GM21526 (cell line): ENCODE measurements around the gene PRLR.
"Not testable (repeated sequence)": the region's sequence is repeated elsewhere in the genome, so short reads cannot be mapped to it uniquely, and the experiment has no call there.

Source experiments
- ATAC-seq: cut with Tn5 transposase; IDR thresholded peaks from one replicate; pipeline ENCODE4 v1.9.1; 2021; ENCODE audit warnings: moderate library complexity; ENCODE audit not compliant: unreplicated experiment, low FRiP score

The PRLR gene

DNA sequence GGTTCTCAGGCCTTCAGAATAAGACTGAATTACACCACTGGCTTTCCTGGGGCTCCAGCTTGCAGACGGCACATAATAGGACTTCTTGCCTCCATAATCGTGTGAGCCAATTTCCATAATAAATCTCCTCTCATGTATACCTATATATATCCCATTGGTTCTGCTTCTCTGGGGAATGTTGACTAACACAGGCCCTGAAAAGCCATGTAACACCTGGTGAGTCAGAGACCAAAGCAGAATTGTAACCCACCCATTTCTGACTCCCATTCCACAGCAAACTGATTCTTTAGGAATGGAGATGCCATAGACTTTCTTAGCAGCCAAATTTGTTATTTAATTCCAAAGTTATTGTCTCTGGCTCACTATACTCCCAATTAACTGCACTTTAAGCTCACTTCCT is 97.1 kb downstream of the PRLR start:
- ATAC-seq = no peak

GRCh38 chr5:35131723-35132122 is 98.6 kb downstream of the PRLR start:
- no peak for ATAC-seq

GRCh38 chr5:35129921-35130485 is 100.3 kb downstream of the PRLR start:
- ATAC-seq = no peak

GRCh38 chr5:35129276-35129675 is 101.0 kb downstream of the PRLR start:
- ATAC-seq = no peak

DNA sequence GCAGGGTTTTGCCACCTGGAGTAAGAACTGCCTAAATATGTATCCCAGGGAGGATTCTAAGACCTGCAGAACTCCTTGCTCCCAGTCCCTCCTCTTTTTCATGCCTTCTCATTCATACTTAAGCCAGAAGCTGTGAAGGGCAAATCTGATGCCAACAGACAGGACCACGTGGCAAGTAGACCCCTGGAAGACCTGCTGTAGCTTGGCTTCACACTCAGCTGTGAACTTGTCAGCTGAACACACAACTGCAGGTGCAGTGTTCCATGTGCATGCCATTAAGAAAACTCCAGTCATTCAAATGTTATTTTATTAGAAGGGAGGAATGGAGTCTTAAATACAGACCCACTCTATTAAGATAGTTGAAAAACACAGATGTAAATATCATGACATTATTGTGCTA is 103.3 kb downstream of the PRLR start:
- ATAC-seq = no peak

- ATAC-seq = no peak
Measured at GRCh38 chr5:35125746-35126145, 104.5 kb downstream of the PRLR start.

DNA sequence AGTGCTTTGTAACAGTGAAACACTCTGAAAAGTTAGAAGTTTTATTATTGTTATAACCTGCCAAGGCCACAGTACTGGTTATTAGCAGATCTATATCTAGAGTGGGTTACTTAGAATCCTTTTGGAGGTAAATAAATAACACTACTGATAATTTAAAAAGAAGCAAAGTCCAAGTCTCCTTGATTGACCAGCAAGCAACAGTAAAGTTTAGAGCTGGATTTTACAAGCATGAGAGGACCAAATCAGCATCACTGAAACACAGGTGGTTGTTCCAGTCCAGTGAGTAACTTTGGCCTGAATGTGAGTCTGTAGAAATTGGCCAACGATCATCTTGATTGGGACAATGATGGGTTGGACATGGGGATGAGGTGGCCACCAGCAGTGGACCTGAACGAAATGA is 105.4 kb downstream of the PRLR start:
- ATAC-seq = no peak

DNA sequence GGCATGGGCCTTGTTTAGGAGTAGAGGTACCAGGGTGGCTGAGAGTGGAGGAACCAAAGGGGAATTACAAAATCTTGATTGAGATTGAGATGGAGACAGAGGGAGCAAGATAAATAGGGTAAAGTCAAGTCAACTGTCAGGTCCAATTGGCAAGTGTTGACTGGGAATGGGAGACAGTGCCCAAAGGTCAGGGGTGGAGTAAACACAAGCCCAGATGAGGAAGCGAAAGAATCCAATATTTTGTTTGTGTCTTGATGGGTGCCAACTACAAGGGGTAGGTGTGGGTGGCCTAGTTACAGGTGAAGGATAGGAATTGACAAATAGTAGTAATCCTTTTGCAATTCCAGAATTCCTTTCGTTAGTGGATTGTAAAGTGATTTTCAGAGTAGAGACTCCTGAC is 107.5 kb downstream of the PRLR start:
- no peak for ATAC-seq

GRCh38 chr5:35120715-35121114 is 109.6 kb downstream of the PRLR start:
- no peak for ATAC-seq

DNA sequence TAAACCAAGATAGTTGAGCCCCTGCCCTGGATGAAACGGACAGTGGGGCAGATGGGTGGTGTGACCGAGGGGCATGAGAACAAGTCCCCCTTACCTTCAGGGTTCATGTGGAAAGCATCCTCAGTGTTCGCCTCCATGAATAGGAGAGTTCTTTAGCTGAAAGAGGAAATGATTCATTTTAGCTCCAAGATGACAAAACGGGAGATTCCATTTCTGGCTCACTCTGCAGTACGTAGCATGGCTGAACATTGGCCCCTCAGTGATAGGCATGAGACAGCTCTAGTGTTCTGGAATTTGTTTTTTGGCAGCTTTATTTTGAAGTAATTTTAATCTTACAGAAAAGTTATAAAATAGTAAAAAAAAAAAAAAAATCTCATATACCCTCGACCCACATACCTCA is 112.3 kb downstream of the PRLR start:
- ATAC-seq = no peak

DNA sequence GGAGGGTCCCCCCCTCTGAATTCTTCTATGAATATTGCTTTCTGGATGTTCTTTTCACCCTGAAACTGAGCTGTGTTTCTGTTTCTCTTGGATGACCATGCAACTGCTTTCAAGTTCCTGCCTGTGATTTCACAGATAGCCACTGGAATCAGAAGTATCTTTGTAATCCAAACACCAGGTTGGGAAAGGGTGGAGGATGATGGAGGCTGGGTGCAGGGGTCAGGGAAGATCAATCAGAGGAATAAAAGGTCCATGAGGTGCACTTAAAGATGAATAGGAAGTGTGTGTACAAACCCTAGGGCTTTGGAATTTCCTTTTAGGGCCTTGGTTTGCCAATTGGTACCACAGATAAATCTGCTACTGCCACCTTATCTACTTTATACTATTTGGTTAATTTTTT is 114.4 kb downstream of the PRLR start:
- no peak for ATAC-seq

- no peak for ATAC-seq
Measured at GRCh38 chr5:35114698-35115097, 115.6 kb downstream of the PRLR start.

DNA sequence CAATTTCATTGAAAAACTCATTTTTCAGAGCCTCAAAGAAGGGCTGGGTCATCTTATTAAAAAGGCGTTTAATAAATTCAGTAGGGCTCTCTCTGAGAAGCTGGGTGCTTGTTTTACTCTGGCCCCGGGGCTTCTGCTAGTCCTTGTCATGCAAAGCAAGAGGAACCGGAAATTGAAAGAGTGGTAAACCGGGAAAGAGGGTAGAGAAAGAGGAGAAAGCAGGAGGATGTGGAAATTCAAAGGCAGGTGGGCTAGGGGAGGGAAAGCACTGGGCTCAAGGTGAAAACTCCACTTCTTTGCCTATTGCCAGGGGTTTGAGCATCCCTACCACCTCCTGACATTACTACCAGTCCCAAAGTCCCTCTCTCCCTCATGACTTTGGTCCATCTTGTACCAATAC is 118.0 kb downstream of the PRLR start:
- ATAC-seq = no peak

- not testable (repeated sequence) for ATAC-seq
Measured at GRCh38 chr5:35104550-35104949, 125.7 kb downstream of the PRLR start.

DNA sequence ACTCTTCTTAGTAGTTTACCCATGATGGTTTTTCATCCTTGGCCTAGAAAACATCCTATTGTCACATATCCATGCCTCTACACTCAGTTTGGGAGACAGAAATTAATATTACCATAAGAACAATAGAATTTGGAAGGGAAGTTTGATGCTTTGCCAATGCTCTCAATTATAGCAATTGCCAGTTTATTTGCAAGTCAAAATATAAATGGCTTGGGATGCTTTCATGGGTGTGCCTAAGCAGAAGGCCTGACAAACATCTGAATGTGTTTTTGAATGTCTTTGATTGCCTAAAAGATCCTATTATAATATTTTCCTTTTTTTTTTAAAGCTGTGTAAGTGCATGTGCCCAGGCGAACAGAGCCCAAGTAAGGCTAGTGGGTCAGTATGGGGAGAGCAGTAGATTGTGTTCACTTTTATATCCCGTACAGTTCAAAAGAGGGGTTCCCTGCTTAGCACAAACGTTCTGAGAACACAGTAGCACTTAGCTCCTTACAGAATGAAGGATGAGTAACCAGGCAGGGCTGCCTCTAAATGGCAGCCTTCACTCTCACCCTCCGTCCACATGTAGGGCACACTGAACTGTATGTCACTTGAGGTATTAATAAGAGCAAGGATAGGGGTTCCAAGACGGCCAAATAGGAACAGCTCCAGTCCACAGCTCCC is 126.5 kb downstream of the PRLR start:
- ATAC-seq = no peak

- ATAC-seq = not testable (repeated sequence)
Measured at GRCh38 chr5:35101720-35102119, 128.6 kb downstream of the PRLR start.

DNA sequence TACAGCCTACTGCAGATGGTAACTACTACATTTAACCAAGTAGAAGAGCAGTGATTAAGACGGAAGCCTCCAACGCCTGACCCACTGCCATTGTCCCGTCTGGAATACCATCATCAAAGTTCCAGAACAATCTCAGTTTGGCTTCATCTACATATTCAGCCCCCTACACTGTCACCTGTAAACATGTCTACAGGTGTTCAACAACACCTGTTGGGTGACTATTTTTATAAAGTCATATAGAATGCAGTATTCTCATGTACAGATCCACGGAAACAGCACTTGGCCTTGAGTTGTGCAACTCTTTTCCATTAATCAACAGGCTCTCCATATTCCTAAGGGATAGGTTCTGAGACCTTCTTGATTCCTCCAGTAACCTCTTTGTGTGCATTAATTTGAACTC is 129.3 kb downstream of the PRLR start:
- ATAC-seq = no peak

DNA sequence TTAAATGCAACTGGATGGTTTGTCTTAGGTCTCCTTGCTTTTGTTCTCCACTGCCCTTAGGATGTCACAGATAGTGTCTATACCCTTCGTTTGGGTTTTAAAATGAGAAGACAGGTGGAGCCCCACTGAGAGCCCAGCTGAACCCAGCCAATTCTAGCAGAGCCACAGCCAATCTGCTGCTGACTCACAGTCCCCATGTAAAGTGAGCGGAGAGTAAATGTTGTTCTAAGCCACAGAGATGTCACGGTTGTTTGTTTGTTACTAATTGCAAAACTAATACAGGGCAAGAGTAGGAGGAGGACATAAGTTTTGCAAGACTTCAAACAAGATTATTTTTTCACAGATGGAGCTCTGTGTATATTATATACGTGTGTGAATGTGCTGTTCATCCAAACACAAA is 132.1 kb downstream of the PRLR start:
- ATAC-seq = no peak

GRCh38 chr5:35096932-35097331 is 133.4 kb downstream of the PRLR start:
- ATAC-seq = no peak

- no peak for ATAC-seq
Measured at GRCh38 chr5:35096216-35096615, 134.1 kb downstream of the PRLR start.

DNA sequence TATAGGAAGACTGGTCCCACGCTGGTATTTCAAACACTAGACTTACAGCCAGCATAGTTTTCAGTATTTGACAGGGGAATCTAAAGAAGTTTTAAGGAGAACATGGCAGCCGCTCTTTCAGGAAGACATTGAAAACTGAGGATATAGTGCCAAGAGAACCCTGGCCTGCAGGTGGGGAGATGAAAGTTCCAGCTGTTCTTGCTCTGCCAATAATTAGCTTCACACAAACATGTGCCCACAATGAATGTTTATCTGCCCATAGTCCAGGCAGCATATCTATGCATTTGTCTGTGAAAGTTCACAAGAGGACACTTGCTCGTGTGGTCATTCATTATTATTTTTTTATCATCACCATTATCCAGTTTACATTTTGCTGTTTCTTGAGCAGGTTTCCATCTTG is 134.9 kb downstream of the PRLR start:
- no peak for ATAC-seq

GRCh38 chr5:35094948-35095347 is 135.3 kb downstream of the PRLR start:
- ATAC-seq = no peak

DNA sequence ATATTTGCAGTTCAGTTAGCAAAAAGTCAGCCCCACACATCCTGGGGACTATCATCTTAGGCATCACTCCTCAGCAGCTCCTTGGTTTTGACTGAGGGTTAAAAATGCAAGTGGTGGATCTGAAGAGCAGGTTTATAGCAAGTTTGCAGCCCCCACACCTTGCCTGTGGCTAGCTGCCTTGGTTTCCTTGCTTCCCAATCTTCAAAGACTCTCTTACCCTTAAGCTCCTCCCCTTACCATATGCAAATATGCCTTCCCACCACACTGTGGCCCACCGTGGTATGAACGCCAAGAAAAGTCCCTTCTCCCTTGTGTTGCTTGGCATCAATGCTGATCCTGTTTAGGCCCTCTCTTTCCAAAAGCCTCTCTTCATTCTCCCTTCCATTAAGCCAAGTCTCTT is 137.6 kb downstream of the PRLR start:
- ATAC-seq = no peak
